SK-N-SH (cell line): ENCODE measurements around the gene PRSS38.

ENCODE experiments used
- CTCF ChIP-seq: fragments of 200-600 bp; sonication (generic); IDR thresholded peaks from 2 replicates; pipeline ENCODE4 v1.6.1; 2017; ENCODE audit warnings: antibody characterized with exemption, mild to moderate bottlenecking, moderate library complexity
- FOXJ3 ChIP-seq: sonication (generic); formaldehyde crosslinking; IDR thresholded peaks from 2 replicates; pipeline ENCODE4 v1.5.1; 2020; ENCODE audit warnings: mild to moderate bottlenecking, missing genetic modification reagents
- IRF3 ChIP-seq: fragments of 150-350 bp; IDR thresholded peaks from 2 replicates; pipeline ENCODE4 v1.6.1; 2016; ENCODE audit warnings: mild to moderate bottlenecking, low read depth, low read length
- POLR2AphosphoS5 ChIP-seq: IDR thresholded peaks from 2 replicates; pipeline ENCODE4 v1.6.1; 2012; ENCODE audit warnings: low read depth, low read length
- SMC3 ChIP-seq: IDR thresholded peaks from 2 replicates; pipeline ENCODE4 v1.6.1; 2012; ENCODE audit warnings: low read depth, low read length, improper control_type of control experiment
- TEAD4 ChIP-seq: IDR thresholded peaks from 2 replicates; pipeline ENCODE4 v1.4.0; 2012; ENCODE audit warnings: mild to moderate bottlenecking, borderline replicate concordance; ENCODE audit not compliant: insufficient read depth

DNA sequence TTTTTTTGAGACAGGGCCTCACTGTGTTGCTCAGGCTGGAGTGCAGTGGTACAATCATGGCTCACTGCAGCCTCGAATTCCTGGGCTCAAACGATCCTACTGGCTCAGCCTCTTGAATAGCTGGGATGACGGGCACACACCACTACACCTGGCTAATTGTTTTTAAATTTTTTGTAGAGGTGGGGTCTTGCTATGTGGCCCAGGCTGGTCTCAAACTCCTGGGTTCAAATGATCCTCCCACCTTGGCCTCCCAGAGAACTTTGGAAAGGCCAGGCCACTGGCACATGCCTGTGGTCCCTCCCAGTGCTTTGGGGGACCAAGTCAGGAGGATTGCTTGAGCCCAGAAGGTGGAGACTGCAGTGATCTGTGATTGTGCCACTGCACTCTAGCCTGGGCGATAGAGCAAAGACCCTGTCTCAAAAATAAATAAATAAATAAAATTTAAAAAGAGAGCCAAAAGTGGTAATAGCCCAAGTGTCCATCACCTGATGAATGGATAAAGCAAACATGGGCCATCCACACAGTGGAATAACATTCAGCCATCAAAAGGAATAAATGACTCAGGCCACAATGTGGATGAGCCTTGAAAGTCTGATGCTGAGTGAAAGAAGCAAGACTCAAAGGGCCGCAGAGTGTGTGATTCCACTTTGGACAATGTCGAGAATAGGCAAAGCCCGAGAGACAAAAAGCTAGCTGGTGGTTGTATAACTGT, 40.8 kb downstream of the PRSS38 start:
- TF ChIP-seq SMC3 (no peak), IRF3 (no peak), CTCF (no peak), FOXJ3 (no peak), TEAD4 (no peak), POLR2AphosphoS5 (no peak)
